Measurements from ENCODE around the gene NOTO.

NOTO gene

DNA sequence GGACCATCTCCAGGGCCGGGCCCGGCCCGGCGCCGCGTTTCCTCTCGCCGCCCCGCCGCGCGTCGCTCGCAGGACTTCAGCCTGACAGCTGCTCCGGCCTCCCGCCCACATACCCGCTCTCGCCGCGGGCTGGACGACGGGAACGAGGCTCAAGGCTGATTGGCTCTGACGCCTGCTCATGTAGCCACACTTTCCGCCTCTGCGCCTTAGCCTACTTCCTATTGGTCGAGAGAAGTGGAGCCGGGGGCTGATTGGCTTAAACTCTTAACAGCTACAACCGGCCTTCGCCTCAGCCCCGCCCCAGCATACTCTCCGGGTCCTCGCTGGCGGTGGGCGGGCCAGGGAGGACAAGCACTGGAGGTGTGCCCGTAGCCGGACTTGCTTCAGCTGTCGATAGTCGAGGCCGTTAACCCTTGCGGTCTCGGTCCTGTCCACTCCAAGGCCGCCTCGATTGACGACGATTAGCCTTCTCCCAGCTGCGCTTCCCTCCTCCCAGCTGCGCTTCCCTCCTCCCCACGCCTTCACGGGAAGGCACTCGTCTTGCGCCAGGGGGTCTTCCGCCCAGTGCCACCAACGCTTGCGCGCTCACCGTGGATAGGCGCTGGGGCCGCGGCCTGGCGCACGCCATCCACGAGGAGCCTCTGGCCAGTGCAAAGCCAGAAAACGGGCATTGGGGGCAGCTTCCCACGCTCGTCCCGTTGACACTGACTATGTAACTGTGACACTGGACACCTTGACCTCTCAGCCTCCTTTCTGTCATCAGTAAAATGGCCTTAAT is 31.0 kb downstream of the NOTO start, which contains the start of gene PRADC1:
PRADC1 (minus strand) TSS at position 86 of the 778 bp plus-strand sequence; CDS start at position 7, 79 bp downstream.
- Histone ChIP-seq H3K9me3 (ENCODE audit: control insufficient read depth, low read length) (no peaks in the 10 kb centered on the region), H3K4me3 (ENCODE audit: insufficient read depth, low read depth, low read length, poor library complexity, severe bottlenecking) (peak within 1 kb of the TSS; percentile 69), H3K27ac (ENCODE audit: insufficient read depth, low read length, poor library complexity, severe bottlenecking) (peak within 1 kb of the TSS; percentile 92), H3K36me3 (ENCODE audit: control insufficient read depth, insufficient read depth, low read length) (peaks cover 3% of the 10 kb centered on the region), H3K4me1 (ENCODE audit: control insufficient read depth, insufficient read depth, low read length, poor library complexity, severe bottlenecking) (peaks cover 6% of the 10 kb centered on the region), H3K27me3 (replicated peaks; ENCODE audit: control insufficient read depth, insufficient read depth, low read length, poor library complexity, severe bottlenecking) (no peaks in the 10 kb centered on the region)
- DNase-seq: peak; percentile 91 to 96 (median 95)

DNA sequence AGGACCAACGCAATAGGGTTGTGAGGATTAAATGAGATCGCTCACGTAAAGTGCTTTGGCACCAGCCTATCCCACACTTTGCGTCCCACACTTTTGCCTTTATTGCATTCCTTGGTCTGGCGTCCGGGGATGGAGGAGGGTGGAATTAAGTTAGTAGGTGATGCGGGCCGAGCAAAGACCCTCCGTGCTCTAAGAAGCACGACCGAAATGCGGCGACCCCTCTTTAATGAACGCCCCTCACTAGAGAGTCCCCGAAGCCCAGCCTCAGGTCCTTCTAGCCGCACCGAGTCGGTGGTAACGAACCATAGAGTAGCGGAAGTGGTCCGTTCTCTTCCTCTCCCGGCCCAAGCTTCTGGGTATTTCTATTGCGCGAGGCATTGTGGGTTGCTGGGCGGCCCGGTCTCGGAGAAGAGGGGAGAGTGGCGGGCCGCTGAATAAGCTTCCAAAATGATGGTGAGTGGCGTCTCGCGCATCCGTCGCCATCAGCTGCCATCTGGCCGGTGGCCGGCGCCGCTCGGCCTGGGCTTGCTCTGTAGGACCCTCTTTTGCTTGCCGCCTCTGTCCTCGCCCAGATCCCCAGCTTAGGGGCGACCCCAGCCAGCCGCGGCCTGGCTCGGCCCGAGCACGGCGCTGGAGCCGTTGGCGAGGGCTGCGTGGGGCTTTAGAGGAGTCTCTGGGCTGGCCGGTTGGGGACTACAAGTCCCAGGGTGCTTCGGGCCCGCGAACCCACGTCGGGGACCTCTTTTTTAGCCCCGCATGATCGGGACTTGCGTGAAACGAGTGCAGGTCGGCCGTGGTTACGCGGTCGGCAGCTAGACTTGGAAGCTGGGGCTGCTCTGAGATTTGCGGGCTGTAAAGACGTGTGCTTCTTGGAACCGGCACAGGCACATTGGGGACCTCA is 31.8 kb downstream of the NOTO start, which contains the start of gene CCT7:
CCT7 (plus strand) TSS at position 377 of the 901 bp plus-strand sequence; CDS start at position 448, 71 bp downstream.
- H3K27ac ChIP-seq (ENCODE audit: insufficient read depth, low read length, poor library complexity, severe bottlenecking): peak within 1 kb of the TSS; percentile 92
- no peaks in the 10 kb centered on the region for H3K9me3 ChIP-seq (ENCODE audit: control insufficient read depth, low read length)
- DNase-seq: peak; percentile 74 to 81 (median 81)
- no peaks in the 10 kb centered on the region for H3K27me3 ChIP-seq (replicated peaks; ENCODE audit: control insufficient read depth, insufficient read depth, low read length, poor library complexity, severe bottlenecking)
- peak within 1 kb of the TSS; percentile 69 for H3K4me3 ChIP-seq (ENCODE audit: insufficient read depth, low read depth, low read length, poor library complexity, severe bottlenecking)
- H3K36me3 ChIP-seq (ENCODE audit: control insufficient read depth, insufficient read depth, low read length): peaks cover 4% of the 10 kb centered on the region
- peaks cover 6% of the 10 kb centered on the region for H3K4me1 ChIP-seq (ENCODE audit: control insufficient read depth, insufficient read depth, low read length, poor library complexity, severe bottlenecking)

DNA sequence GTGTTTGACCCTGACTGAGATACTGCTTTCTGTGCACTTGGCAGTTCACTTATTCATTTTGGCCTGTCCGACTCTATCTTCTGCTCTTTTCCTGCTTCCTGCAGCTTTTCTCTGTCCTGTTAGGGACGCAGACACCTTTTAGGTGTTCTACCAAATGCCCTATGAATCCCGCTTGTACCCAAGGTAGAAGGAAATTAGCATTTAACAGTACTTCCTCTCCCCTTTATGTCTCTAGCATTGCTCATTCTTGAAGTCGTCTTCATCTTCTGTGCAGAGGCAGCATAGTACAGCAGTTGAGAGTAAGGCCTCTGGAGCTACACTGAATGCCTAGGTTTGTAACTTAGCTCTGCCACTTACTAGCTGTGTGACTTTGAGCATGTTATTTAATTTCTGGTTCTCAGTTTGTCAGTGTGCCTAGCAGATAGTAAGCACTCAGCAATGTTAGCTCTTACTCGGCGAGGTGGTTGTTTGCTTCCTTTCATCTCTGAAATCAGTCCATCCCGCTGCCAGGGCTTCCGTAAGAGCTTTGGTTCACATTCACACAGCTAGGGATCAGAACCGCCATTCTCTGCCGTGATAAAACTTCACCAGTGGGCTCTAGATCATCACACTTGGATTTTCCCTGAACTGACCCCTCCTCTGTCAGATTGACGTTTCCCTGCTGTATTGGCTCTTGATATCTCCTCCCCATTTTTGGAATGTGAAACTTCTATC is 33.1 kb downstream of the NOTO start:
- no peaks in the 10 kb centered on the region for H3K27me3 ChIP-seq (replicated peaks; ENCODE audit: control insufficient read depth, insufficient read depth, low read length, poor library complexity, severe bottlenecking)
- no peaks in the 10 kb centered on the region for H3K9me3 ChIP-seq (ENCODE audit: control insufficient read depth, low read length)
- peaks cover 16% of the 10 kb centered on the region for H3K36me3 ChIP-seq (ENCODE audit: control insufficient read depth, insufficient read depth, low read length)
- H3K27ac ChIP-seq (ENCODE audit: insufficient read depth, low read length, poor library complexity, severe bottlenecking): peak overlapping the region; percentile 92
- peaks cover 6% of the 10 kb centered on the region for H3K4me1 ChIP-seq (ENCODE audit: control insufficient read depth, insufficient read depth, low read length, poor library complexity, severe bottlenecking)
- H3K4me3 ChIP-seq (ENCODE audit: insufficient read depth, low read depth, low read length, poor library complexity, severe bottlenecking): peak overlapping the region; percentile 69
- no peak for DNase-seq

DNA sequence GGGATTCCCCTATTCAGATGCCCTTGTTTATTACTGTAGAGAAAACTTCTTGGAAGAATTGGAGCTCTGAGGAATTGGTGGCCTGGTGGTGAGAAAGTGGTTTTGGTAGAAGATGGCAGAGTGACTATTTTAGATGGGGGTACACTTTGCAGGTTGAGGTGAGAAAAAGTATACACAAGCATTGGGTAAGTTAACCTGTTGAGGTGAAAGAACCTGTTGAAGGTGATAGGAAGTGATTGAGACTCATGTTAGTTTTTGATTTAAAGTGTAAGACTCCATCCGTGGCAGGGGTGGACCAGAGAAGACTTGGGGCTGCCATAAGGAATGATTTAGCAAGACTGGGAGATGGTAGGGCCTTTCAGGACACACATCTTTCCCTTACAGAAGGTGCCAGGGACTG is 34.8 kb downstream of the NOTO start:
- Histone ChIP-seq H3K36me3 (ENCODE audit: control insufficient read depth, insufficient read depth, low read length) (peaks cover 23% of the 10 kb centered on the region), H3K4me3 (ENCODE audit: insufficient read depth, low read depth, low read length, poor library complexity, severe bottlenecking) (no peak overlapping the region), H3K9me3 (ENCODE audit: control insufficient read depth, low read length) (no peaks in the 10 kb centered on the region), H3K27ac (ENCODE audit: insufficient read depth, low read length, poor library complexity, severe bottlenecking) (no peak overlapping the region), H3K27me3 (replicated peaks; ENCODE audit: control insufficient read depth, insufficient read depth, low read length, poor library complexity, severe bottlenecking) (no peaks in the 10 kb centered on the region), H3K4me1 (ENCODE audit: control insufficient read depth, insufficient read depth, low read length, poor library complexity, severe bottlenecking) (peaks cover 6% of the 10 kb centered on the region)
- DNase-seq: no peak

DNA sequence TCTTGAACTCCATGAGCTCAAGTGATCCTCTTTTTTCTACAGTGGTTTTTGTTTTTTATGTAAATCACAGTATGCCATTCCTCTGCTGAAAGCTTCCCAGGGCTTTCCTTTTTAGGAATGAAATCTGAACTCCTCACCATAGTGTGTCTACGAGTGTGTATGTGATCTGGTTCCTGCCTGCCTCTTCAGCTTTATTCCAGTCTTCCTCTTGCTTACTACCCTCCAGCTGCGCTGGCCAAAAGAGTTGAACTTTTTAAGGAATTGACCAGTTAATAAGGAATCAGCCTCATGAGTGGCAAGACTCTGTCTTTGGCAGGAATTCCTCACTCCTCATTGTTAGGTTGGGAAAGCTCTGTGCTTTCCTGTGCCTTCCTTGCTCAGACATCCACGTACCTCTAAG is 35.8 kb downstream of the NOTO start:
- Histone ChIP-seq H3K36me3 (ENCODE audit: control insufficient read depth, insufficient read depth, low read length) (peaks cover 29% of the 10 kb centered on the region), H3K4me3 (ENCODE audit: insufficient read depth, low read depth, low read length, poor library complexity, severe bottlenecking) (no peak overlapping the region), H3K9me3 (ENCODE audit: control insufficient read depth, low read length) (no peaks in the 10 kb centered on the region), H3K27me3 (replicated peaks; ENCODE audit: control insufficient read depth, insufficient read depth, low read length, poor library complexity, severe bottlenecking) (no peaks in the 10 kb centered on the region), H3K4me1 (ENCODE audit: control insufficient read depth, insufficient read depth, low read length, poor library complexity, severe bottlenecking) (peaks cover 6% of the 10 kb centered on the region), H3K27ac (ENCODE audit: insufficient read depth, low read length, poor library complexity, severe bottlenecking) (no peak overlapping the region)
- no peak for DNase-seq

DNA sequence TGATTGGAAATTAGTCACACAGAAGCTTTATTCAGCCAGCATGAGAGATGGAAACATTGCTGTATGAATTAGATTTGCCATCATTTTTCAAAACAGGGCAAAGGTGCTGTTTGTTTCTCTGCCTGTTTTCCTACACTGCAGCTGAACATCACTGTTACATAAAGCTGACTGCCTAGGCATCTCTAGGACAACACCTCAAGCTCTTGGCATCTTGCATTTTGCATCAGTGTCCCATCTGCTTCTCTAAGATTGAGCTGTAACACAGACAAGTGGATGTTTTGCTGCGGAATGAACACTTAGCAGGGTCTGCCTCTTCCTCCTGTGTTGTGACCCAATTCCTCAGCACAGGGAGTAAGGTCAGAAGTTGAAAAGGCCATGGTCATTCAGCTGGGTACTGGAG is 36.6 kb downstream of the NOTO start:
- H3K9me3 ChIP-seq (ENCODE audit: control insufficient read depth, low read length): no peaks in the 10 kb centered on the region
- H3K27me3 ChIP-seq (replicated peaks; ENCODE audit: control insufficient read depth, insufficient read depth, low read length, poor library complexity, severe bottlenecking): no peaks in the 10 kb centered on the region
- H3K4me3 ChIP-seq (ENCODE audit: insufficient read depth, low read depth, low read length, poor library complexity, severe bottlenecking): no peak overlapping the region
- DNase-seq: no peak
- peaks cover 36% of the 10 kb centered on the region for H3K36me3 ChIP-seq (ENCODE audit: control insufficient read depth, insufficient read depth, low read length)
- no peak overlapping the region for H3K27ac ChIP-seq (ENCODE audit: insufficient read depth, low read length, poor library complexity, severe bottlenecking)
- H3K4me1 ChIP-seq (ENCODE audit: control insufficient read depth, insufficient read depth, low read length, poor library complexity, severe bottlenecking): peaks cover 6% of the 10 kb centered on the region

DNA sequence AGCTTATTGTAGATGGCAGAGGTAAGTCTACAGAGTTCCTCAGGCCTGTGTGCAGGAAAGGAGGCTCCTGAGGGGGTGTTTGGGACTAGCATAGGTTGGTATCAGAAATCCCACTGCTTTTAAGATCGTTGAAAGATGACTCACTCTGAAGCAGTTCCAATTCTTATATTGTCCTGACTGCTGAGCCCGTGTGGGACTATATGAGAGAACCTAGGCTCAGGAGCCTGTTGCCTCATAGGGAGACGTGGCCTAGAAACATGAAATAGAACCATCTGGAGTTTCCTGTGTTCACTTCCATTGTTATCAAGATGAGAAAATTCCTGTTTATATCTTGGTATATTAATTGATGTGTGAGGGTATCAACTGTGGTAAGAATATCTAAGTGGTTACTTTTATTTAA is 37.4 kb downstream of the NOTO start:
- peaks cover 5% of the 10 kb centered on the region for H3K4me1 ChIP-seq (ENCODE audit: control insufficient read depth, insufficient read depth, low read length, poor library complexity, severe bottlenecking)
- H3K27me3 ChIP-seq (replicated peaks; ENCODE audit: control insufficient read depth, insufficient read depth, low read length, poor library complexity, severe bottlenecking): no peaks in the 10 kb centered on the region
- peaks cover 44% of the 10 kb centered on the region for H3K36me3 ChIP-seq (ENCODE audit: control insufficient read depth, insufficient read depth, low read length)
- H3K9me3 ChIP-seq (ENCODE audit: control insufficient read depth, low read length): no peaks in the 10 kb centered on the region
- DNase-seq: no peak
- H3K27ac ChIP-seq (ENCODE audit: insufficient read depth, low read length, poor library complexity, severe bottlenecking): no peak overlapping the region
- no peak overlapping the region for H3K4me3 ChIP-seq (ENCODE audit: insufficient read depth, low read depth, low read length, poor library complexity, severe bottlenecking)

DNA sequence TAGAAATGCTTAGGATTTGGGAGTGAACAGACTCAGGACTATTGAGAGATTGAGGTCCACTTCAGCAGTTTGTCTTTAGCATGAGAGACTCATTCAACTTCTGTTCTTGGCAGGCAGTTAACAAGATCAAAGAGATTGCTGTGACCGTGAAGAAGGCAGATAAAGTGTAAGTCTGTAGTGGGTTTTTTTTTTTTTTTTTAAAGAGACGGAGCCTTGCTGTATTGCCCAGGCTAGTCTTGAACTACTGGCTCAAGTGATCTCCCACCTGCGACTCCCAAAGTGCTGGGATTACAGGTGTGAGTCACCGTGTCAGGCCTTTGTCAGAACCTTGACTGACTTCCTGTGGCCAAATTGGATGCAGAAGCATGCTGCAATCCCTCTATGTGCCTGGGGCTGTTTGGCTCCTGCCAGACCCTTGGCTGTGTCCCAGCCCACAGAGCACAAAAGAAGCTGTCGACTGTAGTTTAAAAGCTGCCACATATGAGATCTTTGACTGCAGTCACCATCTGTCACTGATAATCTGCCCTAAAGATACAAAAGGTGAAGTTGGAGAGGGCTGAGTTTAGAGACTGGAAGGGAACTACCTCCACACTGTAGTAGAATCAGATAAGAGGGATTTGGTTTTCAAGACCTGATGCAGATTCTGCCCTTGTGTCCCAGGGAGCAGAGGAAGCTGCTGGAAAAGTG is 41.7 kb downstream of the NOTO start:
- no peaks in the 10 kb centered on the region for H3K4me1 ChIP-seq (ENCODE audit: control insufficient read depth, insufficient read depth, low read length, poor library complexity, severe bottlenecking)
- no peaks in the 10 kb centered on the region for H3K27me3 ChIP-seq (replicated peaks; ENCODE audit: control insufficient read depth, insufficient read depth, low read length, poor library complexity, severe bottlenecking)
- no peaks in the 10 kb centered on the region for H3K9me3 ChIP-seq (ENCODE audit: control insufficient read depth, low read length)
- peaks cover 82% of the 10 kb centered on the region for H3K36me3 ChIP-seq (ENCODE audit: control insufficient read depth, insufficient read depth, low read length)
- no peak overlapping the region for H3K27ac ChIP-seq (ENCODE audit: insufficient read depth, low read length, poor library complexity, severe bottlenecking)
- no peak for DNase-seq
- H3K4me3 ChIP-seq (ENCODE audit: insufficient read depth, low read depth, low read length, poor library complexity, severe bottlenecking): no peak overlapping the region

DNA sequence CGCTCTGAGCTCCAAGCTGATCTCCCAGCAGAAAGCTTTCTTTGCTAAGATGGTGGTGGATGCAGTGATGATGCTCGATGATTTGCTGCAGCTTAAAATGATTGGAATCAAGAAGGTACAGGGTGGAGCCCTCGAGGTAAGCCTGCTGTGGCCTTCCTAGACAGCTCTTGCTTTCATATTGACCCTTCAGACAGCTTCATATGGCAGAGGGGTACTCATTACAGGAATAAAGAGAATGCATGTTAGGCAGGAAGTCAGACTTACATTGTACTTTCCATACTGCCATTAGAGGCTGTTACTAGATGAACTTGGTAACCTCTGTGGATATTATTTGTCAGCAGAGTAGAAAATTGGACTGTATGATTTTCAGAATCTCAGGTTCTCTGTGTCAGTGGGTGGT is 42.2 kb downstream of the NOTO start:
- Histone ChIP-seq H3K27me3 (replicated peaks; ENCODE audit: control insufficient read depth, insufficient read depth, low read length, poor library complexity, severe bottlenecking) (no peaks in the 10 kb centered on the region), H3K9me3 (ENCODE audit: control insufficient read depth, low read length) (no peaks in the 10 kb centered on the region), H3K36me3 (ENCODE audit: control insufficient read depth, insufficient read depth, low read length) (peaks cover 82% of the 10 kb centered on the region), H3K4me3 (ENCODE audit: insufficient read depth, low read depth, low read length, poor library complexity, severe bottlenecking) (no peak overlapping the region), H3K27ac (ENCODE audit: insufficient read depth, low read length, poor library complexity, severe bottlenecking) (no peak overlapping the region), H3K4me1 (ENCODE audit: control insufficient read depth, insufficient read depth, low read length, poor library complexity, severe bottlenecking) (no peaks in the 10 kb centered on the region)
- DNase-seq: no peak

Measured in effector memory CD4-positive, alpha-beta T cell (primary cell).